Measurements from ENCODE around the gene NEK6.

Gene NEK6

GRCh38 chr9:124392871-124393460 lies 135.2 kb downstream of the NEK6 start:
- H3K9me3 ChIP-seq: no peaks in the 10 kb centered on the region
- peaks cover 76 to 80% of the 10 kb centered on the region in 2 experiments for H3K4me1 ChIP-seq (ENCODE audit: control insufficient read depth in 1 of 2, insufficient read depth in 1 of 2, low read depth in 1 of 2, low read length in 1 of 2)
- peak overlapping the region; percentile 77 for H3K27ac ChIP-seq
- H3K27me3 ChIP-seq: no peaks in the 10 kb centered on the region
- H3K36me3 ChIP-seq: no peaks in the 10 kb centered on the region
- H3K4me3 ChIP-seq (ENCODE audit: low read depth in 1 of 2, low read length in 1 of 2): peak overlapping the region in 1 of 2 experiments; percentile 37
- no peak for TF ChIP-seq CTCF (IDR thresholded peaks at IDR 0.05)

DNA sequence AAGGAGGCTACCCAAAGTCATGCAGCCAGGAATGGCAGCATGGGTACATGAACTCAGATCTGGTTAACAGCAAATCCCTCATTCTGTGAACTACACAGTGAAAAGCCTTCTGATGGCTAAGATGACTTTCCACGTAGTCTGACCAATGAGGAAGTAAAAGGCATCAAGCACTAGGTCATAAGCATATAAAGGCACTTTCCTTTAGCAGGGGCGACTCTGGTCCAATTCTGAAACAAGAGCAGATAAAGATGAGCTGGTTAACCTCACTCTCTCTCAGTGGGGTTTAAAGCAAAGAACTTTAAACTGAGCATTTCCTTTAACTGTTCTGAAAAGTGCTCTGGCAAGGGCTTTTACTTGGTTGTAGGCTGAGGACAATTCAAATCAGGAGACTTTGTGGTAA lies 136.4 kb downstream of the NEK6 start:
- H3K4me3 ChIP-seq (ENCODE audit: low read depth in 1 of 2, low read length in 1 of 2): no peak overlapping the region
- H3K4me1 ChIP-seq (ENCODE audit: control insufficient read depth in 1 of 2, insufficient read depth in 1 of 2, low read depth in 1 of 2, low read length in 1 of 2): peaks cover 66 to 70% of the 10 kb centered on the region in 2 experiments
- H3K36me3 ChIP-seq: no peaks in the 10 kb centered on the region
- TF ChIP-seq CTCF (IDR thresholded peaks at IDR 0.05): no peak
- H3K9me3 ChIP-seq: no peaks in the 10 kb centered on the region
- H3K27me3 ChIP-seq: no peaks in the 10 kb centered on the region
- peak overlapping the region; percentile 77 for H3K27ac ChIP-seq

- TF ChIP-seq CTCF (IDR thresholded peaks at IDR 0.05): no peak
- H3K36me3 ChIP-seq: no peaks in the 10 kb centered on the region
- peaks cover 66 to 70% of the 10 kb centered on the region in 2 experiments for H3K4me1 ChIP-seq (ENCODE audit: control insufficient read depth in 1 of 2, insufficient read depth in 1 of 2, low read depth in 1 of 2, low read length in 1 of 2)
- H3K27ac ChIP-seq: peak overlapping the region; percentile 77
- H3K27me3 ChIP-seq: no peaks in the 10 kb centered on the region
- no peak overlapping the region for H3K4me3 ChIP-seq (ENCODE audit: low read depth in 1 of 2, low read length in 1 of 2)
- H3K9me3 ChIP-seq: no peaks in the 10 kb centered on the region
Observed at GRCh38 chr9:124394596-124394995, 136.8 kb downstream of the NEK6 start.

GRCh38 chr9:124395826-124396225 lies 138.1 kb downstream of the NEK6 start:
- H3K4me3 ChIP-seq (ENCODE audit: low read depth in 1 of 2, low read length in 1 of 2): no peak overlapping the region
- no peaks in the 10 kb centered on the region for H3K36me3 ChIP-seq
- H3K4me1 ChIP-seq (ENCODE audit: control insufficient read depth in 1 of 2, insufficient read depth in 1 of 2, low read depth in 1 of 2, low read length in 1 of 2): peaks cover 64 to 67% of the 10 kb centered on the region in 2 experiments
- no peak overlapping the region for H3K27ac ChIP-seq
- no peaks in the 10 kb centered on the region for H3K9me3 ChIP-seq
- no peaks in the 10 kb centered on the region for H3K27me3 ChIP-seq
- TF ChIP-seq CTCF (IDR thresholded peaks at IDR 0.05): no peak

DNA sequence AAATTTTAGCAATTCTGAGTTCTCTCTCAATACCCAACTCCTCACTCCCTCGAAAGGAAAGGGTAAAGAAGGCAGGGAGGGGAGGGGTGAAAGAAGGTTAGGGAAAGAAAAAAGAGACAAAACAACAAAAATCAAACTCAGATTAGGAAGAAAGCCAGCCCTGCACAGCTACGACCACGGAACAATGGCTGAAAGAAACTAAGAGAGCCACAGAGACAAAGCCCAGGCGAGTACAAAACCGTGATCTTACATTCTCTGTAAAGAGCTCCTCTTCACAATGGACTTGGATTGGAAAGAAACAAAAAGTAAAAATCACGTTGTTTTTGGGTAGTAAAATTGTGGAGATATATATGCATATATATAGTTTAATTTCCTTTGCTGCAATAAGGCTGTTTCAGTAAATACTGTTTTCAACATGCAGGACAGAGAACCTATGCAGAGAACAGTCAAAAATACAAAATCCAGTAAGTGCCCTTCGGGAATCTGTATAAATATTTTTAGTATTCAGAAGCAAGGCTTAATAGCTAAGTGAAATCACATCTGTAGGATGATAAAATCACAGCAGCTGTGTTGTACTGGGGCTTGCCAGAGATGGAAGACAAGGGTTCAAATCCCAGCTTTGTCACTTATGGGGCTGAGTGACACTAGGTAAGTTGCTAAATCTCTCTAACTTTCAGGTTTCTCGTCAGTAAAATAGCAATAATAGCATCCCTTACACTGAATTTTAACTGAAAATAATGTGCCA lies 140.6 kb downstream of the NEK6 start:
- Histone ChIP-seq H3K4me1 (ENCODE audit: control insufficient read depth in 1 of 2, insufficient read depth in 1 of 2, low read depth in 1 of 2, low read length in 1 of 2) (peaks cover 39 to 41% of the 10 kb centered on the region in 2 experiments), H3K4me3 (ENCODE audit: low read depth in 1 of 2, low read length in 1 of 2) (no peak overlapping the region), H3K9me3 (no peaks in the 10 kb centered on the region), H3K36me3 (peaks cover 18% of the 10 kb centered on the region), H3K27me3 (no peaks in the 10 kb centered on the region), H3K27ac (no peak overlapping the region)
- TF ChIP-seq CTCF (IDR thresholded peaks at IDR 0.05): no peak

Data from neutrophil (primary cell).